Neural cell (in vitro differentiated cells): Measurements from ENCODE around the gene KRT7. TPM values are rescaled to one million over a fixed set of nuclear protein-coding genes. Genes with fewer than 3 reads are reported as not detected.

Experiments
- H2AFZ ChIP-seq: fragments of 200-600, 300-800 bp; sonication (generic), shearing (Covaris generic); 2 replicates; pipeline ENCODE4 v1.6.0; 2014; ENCODE audit warnings: low read depth, mild to moderate bottlenecking, antibody characterized with exemption, low read length, moderate library complexity
- H3F3A ChIP-seq: fragments of 200-600 bp; shearing (Covaris generic); 2 replicates; pipeline ENCODE4 v1.6.1; 2016; ENCODE audit warnings: mild to moderate bottlenecking, moderate library complexity, mixed read lengths, antibody characterized with exemption, low read length; ENCODE audit not compliant: insufficient read depth, poor library complexity, severe bottlenecking
- H3K27ac ChIP-seq: fragments of 200-600, 300-800 bp; sonication (generic), shearing (Covaris generic); 2 replicates; pipeline ENCODE4 v1.5.1; 2014; ENCODE audit warnings: mild to moderate bottlenecking, low read length, moderate library complexity
- H3K27me3 ChIP-seq: fragments of 300-800, 200-600 bp; sonication (generic), shearing (Covaris generic); 2 replicates; pipeline ENCODE4 v1.6.0; 2014; ENCODE audit warnings: mild to moderate bottlenecking, low read depth, low read length, moderate library complexity; ENCODE audit not compliant: insufficient read depth
- H3K36me3 ChIP-seq: fragments of 300-800, 200-600 bp; sonication (generic), shearing (Covaris generic); 2 replicates; pipeline ENCODE4 v1.5.1; 2014; ENCODE audit warnings: mild to moderate bottlenecking, antibody characterized with exemption, low read length, moderate library complexity; ENCODE audit not compliant: insufficient read depth
- H3K4me2 ChIP-seq: fragments of 300-800, 200-600 bp; sonication (generic), shearing (Covaris generic); 2 replicates; pipeline ENCODE4 v1.6.0; 2014; ENCODE audit warnings: mild to moderate bottlenecking, low read length
- H3K4me3 ChIP-seq: fragments of 300-800, 200-600 bp; sonication (generic), shearing (Covaris generic); 2 replicates; pipeline ENCODE4 v1.5.1; 2014; ENCODE audit warnings: mild to moderate bottlenecking, low read length, moderate library complexity
- H3K79me2 ChIP-seq: fragments of 200-600 bp; shearing (Covaris generic); replicated peaks from 2 replicates; pipeline ENCODE4 v1.6.0; 2014; ENCODE audit warnings: mild to moderate bottlenecking, low read length, moderate library complexity; ENCODE audit not compliant: insufficient read depth
- H3K9ac ChIP-seq: fragments of 300-800, 200-600 bp; sonication (generic), shearing (Covaris generic); 2 replicates; pipeline ENCODE4 v1.6.1; 2016; ENCODE audit warnings: mild to moderate bottlenecking, low read length, mixed read lengths
- H3K9me2 ChIP-seq: fragments of 200-600 bp; shearing (Covaris generic); 2 replicates; pipeline ENCODE4 v1.6.1; 2016; ENCODE audit warnings: mild to moderate bottlenecking, low read length, mixed read lengths; ENCODE audit not compliant: insufficient read depth
- H3K9me3 ChIP-seq: fragments of 200-600, 300-800 bp; sonication (generic), shearing (Covaris generic); 2 replicates; pipeline ENCODE4 v1.6.1; 2016; ENCODE audit warnings: mild to moderate bottlenecking, mixed run types, low read length, moderate library complexity, mixed read lengths
- H4K20me1 ChIP-seq: fragments of 200-600 bp; shearing (Covaris generic); 2 replicates; pipeline ENCODE4 v1.6.1; 2016; ENCODE audit warnings: mild to moderate bottlenecking, mixed run types; ENCODE audit not compliant: insufficient read depth
- EP300 ChIP-seq: fragments of 450-650 bp; conservative IDR thresholded peaks from 2 replicates; pipeline ENCODE4 v1.6.1; 2014; ENCODE audit warnings: antibody characterized with exemption, mild to moderate bottlenecking, moderate library complexity; ENCODE audit not compliant: poor library complexity, severe bottlenecking
- EZH2 ChIP-seq: fragments of 200-600, 300-800 bp; shearing (Covaris generic), sonication (generic); IDR thresholded peaks from 2 replicates; pipeline ENCODE4 v1.6.1; 2014; ENCODE audit warnings: antibody characterized with exemption, low read length, borderline replicate concordance, mild to moderate bottlenecking; ENCODE audit not compliant: insufficient read depth, poor library complexity, severe bottlenecking
- MXI1 ChIP-seq: fragments of 450-650 bp; conservative IDR thresholded peaks from 2 replicates; pipeline ENCODE4 v1.6.1; 2014; ENCODE audit warnings: antibody characterized with exemption, mild to moderate bottlenecking; ENCODE audit not compliant: poor library complexity, severe bottlenecking
- POLR2AphosphoS5 ChIP-seq: IDR thresholded peaks from 2 replicates; pipeline ENCODE4 v1.6.1; 2012
- RAD21 ChIP-seq: fragments of 450-650 bp; conservative IDR thresholded peaks from 2 replicates; pipeline ENCODE4 v1.6.1; 2014; ENCODE audit warnings: antibody characterized with exemption, mild to moderate bottlenecking, moderate library complexity
- REST ChIP-seq: IDR thresholded peaks from 2 replicates; pipeline ENCODE4 v1.6.1; 2012; ENCODE audit warnings: borderline replicate concordance
- SMC3 ChIP-seq: fragments of 450-650 bp; conservative IDR thresholded peaks from 2 replicates; pipeline ENCODE4 v1.6.1; 2014; ENCODE audit warnings: antibody characterized with exemption, mild to moderate bottlenecking, moderate library complexity; ENCODE audit not compliant: poor library complexity
- TAF1 ChIP-seq: IDR thresholded peaks from 2 replicates; pipeline ENCODE4 v1.6.1; 2012; ENCODE audit warnings: low read depth
- polyA plus RNA-seq: library from polyadenylated mRNA; depleted of rRNA; stranded (reverse); fragments of >200 nt; gene quantifications from 2 replicates; pipeline ENCODE4 v1.2.3, GENCODE V29; 2014
- TF ChIP-seq, protein P1 (sequence below): fragments of 450-650 bp; IDR thresholded peaks from 2 replicates; pipeline ENCODE4 v1.5.1; 2014; ENCODE audit warnings: antibody characterized with exemption, mild to moderate bottlenecking, moderate library complexity; ENCODE audit not compliant: poor library complexity, severe bottlenecking

Gene KRT7
- polyA plus RNA-seq, 1 donor from 2014 or later: not detected

GRCh38 chr12:52214421-52214802 lies 18.6 kb upstream of the KRT7 start:
- no peaks in the 10 kb centered on the region for H3F3A ChIP-seq
- H3K9me2 ChIP-seq: no peaks in the 10 kb centered on the region
- no peaks in the 10 kb centered on the region for H3K27me3 ChIP-seq
- no peak overlapping the region for H3K4me2 ChIP-seq
- no peak overlapping the region for H3K9ac ChIP-seq
- no peak for TF ChIP-seq EP300
- TF ChIP-seq SMC3: no peak
- no peak for TF ChIP-seq RAD21
- TF ChIP-seq EZH2: no peak
- TF ChIP-seq TAF1: no peak
- no peak for TF ChIP-seq MXI1
- no peak for TF ChIP-seq POLR2AphosphoS5
- TF ChIP-seq, protein P1, sequence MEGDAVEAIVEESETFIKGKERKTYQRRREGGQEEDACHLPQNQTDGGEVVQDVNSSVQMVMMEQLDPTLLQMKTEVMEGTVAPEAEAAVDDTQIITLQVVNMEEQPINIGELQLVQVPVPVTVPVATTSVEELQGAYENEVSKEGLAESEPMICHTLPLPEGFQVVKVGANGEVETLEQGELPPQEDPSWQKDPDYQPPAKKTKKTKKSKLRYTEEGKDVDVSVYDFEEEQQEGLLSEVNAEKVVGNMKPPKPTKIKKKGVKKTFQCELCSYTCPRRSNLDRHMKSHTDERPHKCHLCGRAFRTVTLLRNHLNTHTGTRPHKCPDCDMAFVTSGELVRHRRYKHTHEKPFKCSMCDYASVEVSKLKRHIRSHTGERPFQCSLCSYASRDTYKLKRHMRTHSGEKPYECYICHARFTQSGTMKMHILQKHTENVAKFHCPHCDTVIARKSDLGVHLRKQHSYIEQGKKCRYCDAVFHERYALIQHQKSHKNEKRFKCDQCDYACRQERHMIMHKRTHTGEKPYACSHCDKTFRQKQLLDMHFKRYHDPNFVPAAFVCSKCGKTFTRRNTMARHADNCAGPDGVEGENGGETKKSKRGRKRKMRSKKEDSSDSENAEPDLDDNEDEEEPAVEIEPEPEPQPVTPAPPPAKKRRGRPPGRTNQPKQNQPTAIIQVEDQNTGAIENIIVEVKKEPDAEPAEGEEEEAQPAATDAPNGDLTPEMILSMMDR: no peak
- no peak for TF ChIP-seq REST
- H3K4me3 ChIP-seq: no peak overlapping the region
- no peaks in the 10 kb centered on the region for H3K36me3 ChIP-seq
- H3K9me3 ChIP-seq: no peaks in the 10 kb centered on the region
- no peak overlapping the region for H3K27ac ChIP-seq
- no peaks in the 10 kb centered on the region for H4K20me1 ChIP-seq
- no peaks in the 10 kb centered on the region for H3K79me2 ChIP-seq
- H2AFZ ChIP-seq: no peak overlapping the region

GRCh38 chr12:52215587-52216031 lies 17.4 kb upstream of the KRT7 start:
- TF ChIP-seq TAF1: no peak
- TF ChIP-seq, protein P1: no peak
- TF ChIP-seq REST: no peak
- TF ChIP-seq POLR2AphosphoS5: no peak
- no peak for TF ChIP-seq MXI1
- no peak for TF ChIP-seq SMC3
- no peak for TF ChIP-seq EP300
- no peak for TF ChIP-seq RAD21
- Histone ChIP-seq H3K9me2 (no peaks in the 10 kb centered on the region), H2AFZ (no peak overlapping the region), H3K9me3 (no peaks in the 10 kb centered on the region), H3K79me2 (no peaks in the 10 kb centered on the region), H3K36me3 (no peaks in the 10 kb centered on the region), H3F3A (no peaks in the 10 kb centered on the region), H3K9ac (no peak overlapping the region), H3K27ac (no peak overlapping the region), H3K4me2 (no peak overlapping the region), H3K4me3 (no peak overlapping the region), H4K20me1 (no peaks in the 10 kb centered on the region), H3K27me3 (no peaks in the 10 kb centered on the region)
